ENCODE measurements around the gene C1QTNF6.

DNA sequence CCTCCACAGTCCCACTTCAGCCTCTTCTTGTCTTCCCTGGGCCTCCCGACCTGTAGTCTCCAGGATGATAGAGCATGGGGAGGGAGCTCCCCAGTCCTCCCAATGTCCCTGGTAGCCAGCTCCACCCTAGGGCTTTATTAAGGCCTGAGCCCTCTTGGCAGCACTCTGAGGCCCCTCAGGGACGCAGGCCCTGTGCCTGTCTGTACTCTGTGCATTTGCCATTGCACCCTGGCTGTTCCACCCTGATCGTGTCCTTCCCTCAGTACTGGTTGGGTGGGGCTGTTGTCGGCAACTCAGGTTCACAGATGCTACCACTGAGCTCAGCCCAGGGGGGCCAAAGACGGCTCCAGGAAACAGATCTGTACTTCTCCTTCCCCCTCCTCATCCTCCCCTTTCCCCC, 17.0 kb upstream of the C1QTNF6 start:
- TF ChIP-seq, protein P1, sequence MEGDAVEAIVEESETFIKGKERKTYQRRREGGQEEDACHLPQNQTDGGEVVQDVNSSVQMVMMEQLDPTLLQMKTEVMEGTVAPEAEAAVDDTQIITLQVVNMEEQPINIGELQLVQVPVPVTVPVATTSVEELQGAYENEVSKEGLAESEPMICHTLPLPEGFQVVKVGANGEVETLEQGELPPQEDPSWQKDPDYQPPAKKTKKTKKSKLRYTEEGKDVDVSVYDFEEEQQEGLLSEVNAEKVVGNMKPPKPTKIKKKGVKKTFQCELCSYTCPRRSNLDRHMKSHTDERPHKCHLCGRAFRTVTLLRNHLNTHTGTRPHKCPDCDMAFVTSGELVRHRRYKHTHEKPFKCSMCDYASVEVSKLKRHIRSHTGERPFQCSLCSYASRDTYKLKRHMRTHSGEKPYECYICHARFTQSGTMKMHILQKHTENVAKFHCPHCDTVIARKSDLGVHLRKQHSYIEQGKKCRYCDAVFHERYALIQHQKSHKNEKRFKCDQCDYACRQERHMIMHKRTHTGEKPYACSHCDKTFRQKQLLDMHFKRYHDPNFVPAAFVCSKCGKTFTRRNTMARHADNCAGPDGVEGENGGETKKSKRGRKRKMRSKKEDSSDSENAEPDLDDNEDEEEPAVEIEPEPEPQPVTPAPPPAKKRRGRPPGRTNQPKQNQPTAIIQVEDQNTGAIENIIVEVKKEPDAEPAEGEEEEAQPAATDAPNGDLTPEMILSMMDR (IDR thresholded peaks at IDR 0.05; ENCODE audit: extremely low read depth in 1 of 2, insufficient read depth in 1 of 2, low read depth in 1 of 2, low read length in 2 of 2), result no peak
- TF ChIP-seq EZH2 (IDR thresholded peaks at IDR 0.05; ENCODE audit: borderline replicate concordance, low read depth, low read length, severe bottlenecking) (no peak), POLR2AphosphoS5 (IDR thresholded peaks at IDR 0.05; ENCODE audit: insufficient read depth, low read depth, low read length) (no peak)
- TF ChIP-seq, protein P2, sequence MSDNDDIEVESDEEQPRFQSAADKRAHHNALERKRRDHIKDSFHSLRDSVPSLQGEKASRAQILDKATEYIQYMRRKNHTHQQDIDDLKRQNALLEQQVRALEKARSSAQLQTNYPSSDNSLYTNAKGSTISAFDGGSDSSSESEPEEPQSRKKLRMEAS (IDR thresholded peaks at IDR 0.05; ENCODE audit: insufficient read depth, insufficient read length), result no peak

Measured in endothelial cell of umbilical vein (primary cell).